22Rv1 (cell line): Measurements from ENCODE around the gene NANOG.
"Not testable (repeated sequence)": the region's sequence is repeated elsewhere in the genome, so short reads cannot be mapped to it uniquely, and the experiment has no call there.

ENCODE experiments used
- CTCF ChIP-seq: fragments of 450-650 bp; IDR thresholded peaks from 2 replicates; pipeline ENCODE4 v1.5.1; 2017; ENCODE audit warnings: mild to moderate bottlenecking
- ZFX ChIP-seq: fragments of 450-650 bp; IDR thresholded peaks from 2 replicates; pipeline ENCODE4 v1.6.1; 2017; ENCODE audit warnings: antibody characterized with exemption, borderline replicate concordance

- TF ChIP-seq CTCF, ZFX: not testable (repeated sequence)
These were observed 37.0 kb upstream of the NANOG start for GRCh38 chr12:7751941-7752922.
